Prostate gland (tissue), 2 donors: ENCODE results near the gene FZD8. TPM values are rescaled to one million over a fixed set of nuclear protein-coding genes. Genes with fewer than 3 reads are reported as not detected.
A peak's percentile ranks its signal among the peaks of the same experiment; 100 is the strongest.
"Not testable (repeated sequence)": the region's sequence is repeated elsewhere in the genome, so short reads cannot be mapped to it uniquely, and the experiment has no call there.

Source experiments
- DNase-seq: peaks from one replicate; pipeline ENCODE4 v3.0.0-alpha.2; 2019; ENCODE audit warnings: low spot score
- H3K27ac ChIP-seq, 2 donors: fragments of 200-600 bp; sonication (generic); 2 replicates each; pipeline ENCODE4 v1.5.1; 2017 to 2019
- H3K27me3 ChIP-seq: fragments of 200-600 bp; sonication (generic); replicated peaks from 2 replicates; pipeline ENCODE4 v1.5.1; 2019; ENCODE audit not compliant: insufficient read depth
- H3K36me3 ChIP-seq, 2 donors: fragments of 200-600 bp; sonication (generic); 1 replicate in 1 of 2; 2 replicates in 1 of 2; pipeline versions ENCODE4 v1.5.1 to v1.8.1; 2017 to 2019
- H3K4me1 ChIP-seq: fragments of 200-600 bp; sonication (generic); replicated peaks from 2 replicates; pipeline ENCODE4 v1.5.1; 2019
- H3K4me3 ChIP-seq, 2 donors: fragments of 200-600 bp; sonication (generic); 2 replicates each; pipeline ENCODE4 v1.5.1; 2017 to 2019
- H3K9me3 ChIP-seq: fragments of 200-600 bp; sonication (generic); 2 replicates; pipeline ENCODE4 v1.5.1; 2017
- POLR2A ChIP-seq: fragments of 450-650 bp; IDR thresholded peaks from one replicate; pipeline ENCODE4 v1.6.1; 2016; ENCODE audit warnings: antibody characterized with exemption, mild to moderate bottlenecking
- POLR2AphosphoS5 ChIP-seq: sonication (generic); formaldehyde crosslinking; IDR thresholded peaks from one replicate; pipeline ENCODE4 v1.6.1; 2017; ENCODE audit warnings: antibody characterized with exemption
- WGBS: methylation state at CpG from one replicate; pipeline ENCODE4 v1.1.5; 2018; 5-methylcytosine and 5-hydroxymethylcytosine counted together
- intact Hi-C: fragments of 100-400 bp; cut with DNase I; formaldehyde crosslinking; loops from one replicate; pipeline ENCODE4 v1.14.2; 2022
- total RNA-seq, 2 donors: library from RNA; depleted of rRNA; stranded (reverse); fragments of >200 nt; gene quantifications; one replicate each; pipeline ENCODE4 v1.1.0, GENCODE V29; 2016
- TF ChIP-seq, protein P1 (sequence below), 4 experiments: fragments of 200-600 bp in 2 of 4; fragments of 450-650 bp in 2 of 4; sonication (generic) in 2 of 4; IDR thresholded peaks; 1 replicate in 3 of 4; 2 replicates in 1 of 4; pipeline ENCODE4 v1.5.1; 2016 to 2019; ENCODE audit warnings: antibody characterized with exemption in 4 of 4, mild to moderate bottlenecking in 2 of 4, moderate library complexity in 2 of 4

The FZD8 gene, protein sequence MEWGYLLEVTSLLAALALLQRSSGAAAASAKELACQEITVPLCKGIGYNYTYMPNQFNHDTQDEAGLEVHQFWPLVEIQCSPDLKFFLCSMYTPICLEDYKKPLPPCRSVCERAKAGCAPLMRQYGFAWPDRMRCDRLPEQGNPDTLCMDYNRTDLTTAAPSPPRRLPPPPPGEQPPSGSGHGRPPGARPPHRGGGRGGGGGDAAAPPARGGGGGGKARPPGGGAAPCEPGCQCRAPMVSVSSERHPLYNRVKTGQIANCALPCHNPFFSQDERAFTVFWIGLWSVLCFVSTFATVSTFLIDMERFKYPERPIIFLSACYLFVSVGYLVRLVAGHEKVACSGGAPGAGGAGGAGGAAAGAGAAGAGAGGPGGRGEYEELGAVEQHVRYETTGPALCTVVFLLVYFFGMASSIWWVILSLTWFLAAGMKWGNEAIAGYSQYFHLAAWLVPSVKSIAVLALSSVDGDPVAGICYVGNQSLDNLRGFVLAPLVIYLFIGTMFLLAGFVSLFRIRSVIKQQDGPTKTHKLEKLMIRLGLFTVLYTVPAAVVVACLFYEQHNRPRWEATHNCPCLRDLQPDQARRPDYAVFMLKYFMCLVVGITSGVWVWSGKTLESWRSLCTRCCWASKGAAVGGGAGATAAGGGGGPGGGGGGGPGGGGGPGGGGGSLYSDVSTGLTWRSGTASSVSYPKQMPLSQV
- 10 to 100 TPM in 1 of 2 donors, 1 to 10 TPM in 1; 5.6 to 14.2 TPM for total RNA-seq

DNA sequence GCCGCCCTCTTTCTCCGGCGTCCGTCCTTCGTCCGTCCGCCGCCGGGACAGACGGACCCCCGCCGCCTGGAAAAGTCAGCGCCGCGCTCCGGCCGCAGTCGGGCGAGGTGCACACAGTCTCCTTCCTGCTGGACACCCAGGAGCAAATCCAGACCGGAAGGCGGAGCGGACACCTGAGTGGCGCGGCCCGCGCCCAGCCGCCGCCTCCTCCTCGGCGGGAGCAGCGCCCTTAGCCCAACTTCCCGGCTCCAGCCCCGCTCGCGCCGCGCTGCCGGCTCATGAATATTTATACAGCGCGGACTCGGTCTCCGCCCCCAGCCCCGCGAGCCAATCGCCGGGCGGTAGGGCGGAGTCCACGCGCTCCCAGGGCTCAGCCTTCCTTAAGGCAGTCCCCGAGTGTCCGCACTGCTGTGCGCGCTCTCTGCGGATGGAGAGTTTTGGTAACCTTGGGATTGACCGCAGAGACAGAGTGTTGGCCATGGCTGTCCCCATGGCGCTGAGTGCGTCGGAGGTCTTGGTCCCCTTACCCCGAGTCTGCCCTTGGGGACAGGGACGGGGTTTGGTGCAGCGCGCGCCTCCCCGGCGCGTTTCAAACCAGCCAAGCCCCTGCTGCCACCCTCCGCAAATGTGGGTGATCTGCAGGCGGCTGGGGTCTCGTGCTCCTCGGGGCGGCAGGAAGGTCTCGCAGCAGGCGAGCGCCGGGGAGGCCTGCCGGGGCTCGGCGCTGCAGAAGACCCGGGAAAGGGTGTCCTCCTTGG, at the start of gene FZD8:
Gene FZD8, minus strand, starts transcription at position 262 of the 758 bp plus-strand sequence. CDS start 867 bp downstream, outside the sequence.
- H3K27me3 ChIP-seq = no peaks in the 10 kb centered on the region
- under 1% methylated on average over 76 of the region's 80 CpGs for WGBS
- TF ChIP-seq, protein P1, sequence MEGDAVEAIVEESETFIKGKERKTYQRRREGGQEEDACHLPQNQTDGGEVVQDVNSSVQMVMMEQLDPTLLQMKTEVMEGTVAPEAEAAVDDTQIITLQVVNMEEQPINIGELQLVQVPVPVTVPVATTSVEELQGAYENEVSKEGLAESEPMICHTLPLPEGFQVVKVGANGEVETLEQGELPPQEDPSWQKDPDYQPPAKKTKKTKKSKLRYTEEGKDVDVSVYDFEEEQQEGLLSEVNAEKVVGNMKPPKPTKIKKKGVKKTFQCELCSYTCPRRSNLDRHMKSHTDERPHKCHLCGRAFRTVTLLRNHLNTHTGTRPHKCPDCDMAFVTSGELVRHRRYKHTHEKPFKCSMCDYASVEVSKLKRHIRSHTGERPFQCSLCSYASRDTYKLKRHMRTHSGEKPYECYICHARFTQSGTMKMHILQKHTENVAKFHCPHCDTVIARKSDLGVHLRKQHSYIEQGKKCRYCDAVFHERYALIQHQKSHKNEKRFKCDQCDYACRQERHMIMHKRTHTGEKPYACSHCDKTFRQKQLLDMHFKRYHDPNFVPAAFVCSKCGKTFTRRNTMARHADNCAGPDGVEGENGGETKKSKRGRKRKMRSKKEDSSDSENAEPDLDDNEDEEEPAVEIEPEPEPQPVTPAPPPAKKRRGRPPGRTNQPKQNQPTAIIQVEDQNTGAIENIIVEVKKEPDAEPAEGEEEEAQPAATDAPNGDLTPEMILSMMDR (IDR thresholded peaks at IDR 0.05) = peak in 1 of 4 experiments; percentile 25
- TF ChIP-seq POLR2AphosphoS5 (peak; percentile 90), POLR2A (peak; percentile 93)
- intact Hi-C loops = no loop called here
- no peaks in the 10 kb centered on the region for H3K9me3 ChIP-seq
- H3K27ac ChIP-seq = peak within 1 kb of the TSS; percentile 70 to 79
- no peaks in the 10 kb centered on the region for H3K36me3 ChIP-seq
- peak; percentile 89 for DNase-seq
- peak within 1 kb of the TSS; percentile 55 to 81 for H3K4me3 ChIP-seq
- H3K4me1 ChIP-seq = peaks cover 6% of the 10 kb centered on the region

DNA sequence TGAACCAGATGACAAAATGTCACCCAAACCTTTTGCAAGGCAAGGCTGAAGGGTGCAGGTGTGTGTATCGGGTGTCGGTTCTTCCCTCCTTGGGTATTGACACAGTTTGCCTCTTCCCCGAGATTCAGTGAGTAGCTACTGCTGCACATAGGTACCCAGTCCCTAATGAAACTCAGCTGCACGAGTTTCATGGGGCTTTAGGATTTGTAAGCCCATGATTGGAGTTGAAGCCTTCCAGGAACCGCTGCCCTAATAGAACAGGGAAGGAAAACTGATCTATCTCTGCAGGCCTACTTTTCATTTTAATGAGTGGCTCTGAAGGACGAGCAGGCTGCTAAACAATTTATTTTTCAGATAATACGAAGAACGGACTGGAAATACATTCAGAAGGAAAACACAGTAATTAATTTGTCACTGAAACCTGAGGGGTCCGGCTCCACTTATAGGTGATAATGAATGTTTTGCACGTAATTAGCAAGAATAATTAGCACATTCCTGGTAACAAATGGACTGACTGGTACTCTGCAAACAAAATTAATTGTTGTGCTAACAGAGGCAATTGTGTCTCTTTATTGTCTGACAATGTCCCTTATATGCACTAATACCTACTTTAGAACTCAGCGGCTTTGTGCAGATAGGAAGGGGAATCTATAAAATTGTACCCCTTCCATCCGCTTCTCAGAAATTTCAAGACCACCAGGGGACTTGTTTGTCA, 49.6 kb upstream of the FZD8 start:
- no peak for DNase-seq
- H3K36me3 ChIP-seq = no peaks in the 10 kb centered on the region
- no peaks in the 10 kb centered on the region for H3K9me3 ChIP-seq
- intact Hi-C loops = no loop called here
- no peaks in the 10 kb centered on the region for H3K4me1 ChIP-seq
- no peaks in the 10 kb centered on the region for H3K27me3 ChIP-seq
- 80% methylated on average over 12 of the region's 12 CpGs for WGBS
- H3K27ac ChIP-seq = no peak overlapping the region
- H3K4me3 ChIP-seq = no peak overlapping the region
- TF ChIP-seq POLR2A (no peak), POLR2AphosphoS5 (no peak)
- TF ChIP-seq, protein P1 (IDR thresholded peaks at IDR 0.05) = no peak

DNA sequence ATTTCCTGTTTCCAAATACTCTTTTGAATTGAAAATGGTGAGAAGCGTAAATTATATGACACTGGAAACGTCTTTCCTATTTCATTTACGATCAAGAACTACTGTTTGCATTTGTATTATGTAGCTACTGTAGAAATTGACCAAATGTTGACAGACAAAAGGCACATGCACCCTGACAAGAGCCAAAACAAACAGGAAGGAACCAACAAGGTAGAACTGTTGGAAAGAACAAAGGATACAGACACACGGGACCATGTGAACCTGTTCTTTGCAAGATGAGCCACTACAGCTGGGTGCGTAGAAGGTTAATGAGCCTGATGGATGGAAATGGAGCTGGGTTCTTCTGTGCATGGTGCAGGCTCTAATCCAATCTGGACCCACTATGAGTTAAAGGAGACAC, 48.4 kb upstream of the FZD8 start:
- Histone ChIP-seq H3K4me1 (no peaks in the 10 kb centered on the region), H3K36me3 (no peaks in the 10 kb centered on the region), H3K27me3 (no peaks in the 10 kb centered on the region), H3K9me3 (no peaks in the 10 kb centered on the region), H3K4me3 (no peak overlapping the region), H3K27ac (peak overlapping the region in 1 of 2 donors; percentile 6)
- TF ChIP-seq, protein P1 (IDR thresholded peaks at IDR 0.05) = no peak
- peak; percentile 93 for TF ChIP-seq POLR2AphosphoS5
- no peak for TF ChIP-seq POLR2A
- peak; percentile 73 for DNase-seq
- intact Hi-C loops = no loop called here
- WGBS = 28% methylated on average over 5 of the region's 5 CpGs

DNA sequence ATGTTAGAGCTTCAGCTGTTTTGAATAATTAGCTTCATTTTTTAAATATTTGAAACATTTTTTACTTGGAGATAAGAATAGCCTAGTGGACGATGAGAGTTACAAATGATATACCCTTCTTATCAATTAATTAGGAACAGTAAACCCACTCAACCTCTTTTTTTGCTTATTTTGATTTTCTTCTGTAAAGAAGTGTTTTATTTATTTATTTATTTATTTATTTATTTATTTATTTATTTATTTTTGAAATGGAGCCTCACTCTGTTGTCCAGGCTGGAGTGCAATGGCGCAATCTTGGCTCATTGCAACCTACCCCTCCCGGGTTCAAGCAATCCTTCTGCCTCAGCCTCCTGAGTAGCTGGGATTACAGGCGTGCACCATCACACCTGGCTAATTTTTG, 43.8 kb upstream of the FZD8 start:
- 91% methylated on average over 4 of the region's 4 CpGs for WGBS
- H3K27ac ChIP-seq, H3K4me1 ChIP-seq, intact Hi-C loops, H3K4me3 ChIP-seq, H3K27me3 ChIP-seq, H3K36me3 ChIP-seq, DNase-seq, H3K9me3 ChIP-seq: not testable (repeated sequence)

DNA sequence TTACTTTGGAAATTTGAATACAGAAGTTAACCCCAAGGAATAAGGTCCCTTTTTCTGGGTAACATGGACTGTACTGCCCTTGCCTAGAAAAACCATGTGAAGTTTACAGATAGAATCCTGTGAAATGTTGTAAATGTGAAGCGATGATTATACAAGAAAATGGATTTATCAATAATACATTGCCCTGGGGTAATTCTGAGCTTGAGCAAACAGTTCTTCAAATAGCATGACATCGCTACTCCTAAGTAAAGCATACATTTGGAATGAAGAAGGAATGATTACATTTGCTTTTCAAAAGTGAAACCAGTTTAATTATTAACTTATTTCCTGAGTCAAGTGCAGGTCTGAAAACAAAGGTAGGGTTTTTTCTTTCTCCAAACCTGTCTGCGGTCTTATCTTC, 43.3 kb upstream of the FZD8 start:
- no peak overlapping the region for H3K27ac ChIP-seq
- H3K36me3 ChIP-seq = no peaks in the 10 kb centered on the region
- H3K4me1 ChIP-seq = no peaks in the 10 kb centered on the region
- no peaks in the 10 kb centered on the region for H3K9me3 ChIP-seq
- DNase-seq = no peak
- no peak overlapping the region for H3K4me3 ChIP-seq
- intact Hi-C loops = no loop called here
- no peaks in the 10 kb centered on the region for H3K27me3 ChIP-seq
- TF ChIP-seq, protein P1 (IDR thresholded peaks at IDR 0.05) = no peak
- no peak for TF ChIP-seq POLR2A
- no peak for TF ChIP-seq POLR2AphosphoS5
- WGBS = 48% methylated on average over 3 of the region's 3 CpGs
